ENCODE measurements around the gene CEP290.

The CEP290 gene

DNA sequence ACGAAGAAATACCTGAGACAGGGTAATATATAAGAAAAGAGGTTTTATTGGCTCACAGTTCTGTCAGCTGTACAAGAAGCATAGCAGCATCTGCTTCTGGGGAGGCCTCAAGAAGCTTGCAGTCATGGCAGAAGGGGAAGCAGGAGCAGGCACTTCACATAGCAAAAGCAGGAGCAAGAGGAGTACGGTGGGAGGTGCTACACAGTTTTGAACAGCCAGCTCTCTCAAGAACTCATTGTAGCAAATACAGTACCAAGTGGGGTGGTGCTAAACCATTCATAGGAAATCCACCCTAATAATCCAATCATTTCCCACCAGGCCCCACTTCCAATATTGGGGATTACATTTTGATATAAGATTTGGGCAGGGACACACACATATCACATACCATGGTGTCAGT is 8.2 kb upstream of the CEP290 start:
- Histone ChIP-seq H4K8ac (ENCODE audit: low read depth, low read length) (no peak overlapping the region), H3K4me2 (ENCODE audit: insufficient read depth, low read length, poor library complexity, severe bottlenecking) (no peak overlapping the region), H3K79me1 (ENCODE audit: low read depth, low read length) (no peaks in the 10 kb centered on the region), H4K91ac (ENCODE audit: low read depth, low read length, poor library complexity) (no peak overlapping the region), H2BK120ac (ENCODE audit: low read depth, low read length) (no peak overlapping the region), H3K27ac (replicated peaks; ENCODE audit: low read length) (no peak overlapping the region), H3K14ac (ENCODE audit: low read length) (no peak overlapping the region), H3K27me3 (ENCODE audit: control insufficient read depth in 3 of 3, insufficient read depth in 3 of 3, low read depth in 1 of 3, low read length in 3 of 3) (no peaks in the 10 kb centered on the region), H3K4me1 (ENCODE audit: control insufficient read depth in 2 of 2, insufficient read depth in 1 of 2, low read depth in 1 of 2, low read length in 2 of 2) (peaks cover 2 to 11% of the 10 kb centered on the region in 2 donors), H3K18ac (ENCODE audit: low read length) (no peak overlapping the region), H3K36me3 (replicated peaks in 1 of 2; ENCODE audit: control insufficient read depth in 2 of 2, insufficient read depth in 2 of 2, low read length in 2 of 2) (peaks cover 0 to 10% of the 10 kb centered on the region in 2 donors), H3K4ac (ENCODE audit: low read length) (no peak overlapping the region), H2BK15ac (ENCODE audit: low read length) (no peak overlapping the region), H2AFZ (ENCODE audit: low read length) (no peak overlapping the region), H3K4me3 (ENCODE audit: low read length in 2 of 2) (no peak overlapping the region), H2AK5ac (ENCODE audit: low read depth, low read length) (no peak overlapping the region), H2BK5ac (ENCODE audit: low read length) (no peak overlapping the region), H3K9ac (ENCODE audit: low read depth, low read length, poor library complexity) (no peak overlapping the region), H2BK12ac (ENCODE audit: low read length) (no peak overlapping the region), H3K9me3 (replicated peaks in 1 of 2; ENCODE audit: control insufficient read depth in 2 of 2, insufficient read depth in 1 of 2, low read depth in 1 of 2, low read length in 2 of 2) (no peaks in the 10 kb centered on the region), H3K23ac (ENCODE audit: low read depth, low read length, poor library complexity) (no peak overlapping the region)
- WGBS, 2 donors (ENCODE audit: extremely low coverage in 2 of 2, insufficient read length in 2 of 2, insufficient replicate concordance in 1 of 2), result no CpG with 5 or more reads among the region's 2 CpGs
- DNase-seq (ENCODE audit: low spot score), result no peak

DNA sequence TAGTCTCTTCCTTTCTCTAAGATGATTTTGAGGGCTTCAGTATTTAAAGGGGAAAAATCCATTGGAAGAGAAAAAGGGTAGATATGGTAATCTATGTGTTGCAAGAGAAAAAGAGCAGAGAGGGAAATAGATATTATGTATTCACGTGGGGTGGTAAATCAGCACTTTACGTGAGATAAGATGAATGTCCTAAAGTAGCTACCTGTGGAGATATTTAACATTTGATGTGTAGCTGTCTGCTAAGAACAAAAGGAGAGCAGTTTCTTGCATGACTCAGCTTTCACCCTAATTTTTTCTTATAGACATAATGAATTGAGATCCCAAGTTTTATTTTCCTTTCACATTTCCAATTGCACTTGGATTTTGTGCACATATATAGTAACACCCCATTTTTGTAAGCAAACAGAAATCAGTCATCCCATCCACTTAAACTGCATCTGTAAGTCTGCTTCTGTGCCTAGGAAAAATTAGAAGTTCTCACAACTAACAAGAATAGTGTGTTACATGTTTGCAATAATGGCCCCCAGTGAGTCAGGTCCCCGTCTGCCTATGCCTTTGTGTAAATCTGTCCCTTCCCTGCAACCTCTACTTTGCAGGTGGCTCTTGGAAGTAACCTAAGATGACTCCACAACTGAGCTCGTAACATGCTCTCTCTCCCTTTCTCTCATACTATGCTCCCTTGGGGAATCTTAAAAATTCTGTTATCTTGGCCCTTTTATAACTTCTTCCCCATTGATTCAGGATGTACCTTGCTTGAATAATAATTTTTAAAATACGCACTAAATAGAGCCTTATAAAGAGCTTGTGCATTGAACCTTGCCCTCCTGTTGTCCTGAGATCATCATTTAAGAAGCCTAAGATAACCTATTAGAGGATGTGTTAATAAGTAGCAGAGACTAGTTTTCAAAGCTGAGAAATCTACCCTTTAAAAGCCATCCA is 3.9 kb upstream of the CEP290 start:
- H3K9me3 ChIP-seq (replicated peaks in 1 of 2; ENCODE audit: control insufficient read depth in 2 of 2, insufficient read depth in 1 of 2, low read depth in 1 of 2, low read length in 2 of 2), result peaks cover 0 to 3% of the 10 kb centered on the region in 2 donors
- peaks cover 0 to 10% of the 10 kb centered on the region in 2 donors for H3K36me3 ChIP-seq (replicated peaks in 1 of 2; ENCODE audit: control insufficient read depth in 2 of 2, insufficient read depth in 2 of 2, low read length in 2 of 2)
- H3K79me1 ChIP-seq (ENCODE audit: low read depth, low read length), result peaks cover 3% of the 10 kb centered on the region
- no peak overlapping the region for H4K8ac ChIP-seq (ENCODE audit: low read depth, low read length)
- no peak overlapping the region for H3K9ac ChIP-seq (ENCODE audit: low read depth, low read length, poor library complexity)
- no peak for DNase-seq (ENCODE audit: low spot score)
- no peak overlapping the region for H3K14ac ChIP-seq (ENCODE audit: low read length)
- no peak overlapping the region for H3K18ac ChIP-seq (ENCODE audit: low read length)
- no peak overlapping the region for H2BK5ac ChIP-seq (ENCODE audit: low read length)
- peaks cover 7 to 22% of the 10 kb centered on the region in 2 donors for H3K4me1 ChIP-seq (ENCODE audit: control insufficient read depth in 2 of 2, insufficient read depth in 1 of 2, low read depth in 1 of 2, low read length in 2 of 2)
- H2BK15ac ChIP-seq (ENCODE audit: low read length), result no peak overlapping the region
- H3K4me3 ChIP-seq (ENCODE audit: low read length in 2 of 2), result no peak overlapping the region
- no peak overlapping the region for H3K27ac ChIP-seq (replicated peaks; ENCODE audit: low read length)
- H2BK12ac ChIP-seq (ENCODE audit: low read length), result no peak overlapping the region
- no peak overlapping the region for H4K91ac ChIP-seq (ENCODE audit: low read depth, low read length, poor library complexity)
- H2BK120ac ChIP-seq (ENCODE audit: low read depth, low read length), result no peak overlapping the region
- no peaks in the 10 kb centered on the region for H3K27me3 ChIP-seq (ENCODE audit: control insufficient read depth in 3 of 3, insufficient read depth in 3 of 3, low read depth in 1 of 3, low read length in 3 of 3)
- H3K4me2 ChIP-seq (ENCODE audit: insufficient read depth, low read length, poor library complexity, severe bottlenecking), result no peak overlapping the region
- H3K23ac ChIP-seq (ENCODE audit: low read depth, low read length, poor library complexity), result no peak overlapping the region
- WGBS, 2 donors (ENCODE audit: extremely low coverage in 2 of 2, insufficient read length in 2 of 2, insufficient replicate concordance in 1 of 2), result no CpG with 5 or more reads among the region's 5 CpGs
- H3K4ac ChIP-seq (ENCODE audit: low read length), result no peak overlapping the region
- no peak overlapping the region for H2AFZ ChIP-seq (ENCODE audit: low read length)
- H2AK5ac ChIP-seq (ENCODE audit: low read depth, low read length), result no peak overlapping the region

GRCh38 chr12:88144546-88145468 is 2.9 kb upstream of the CEP290 start:
- H2BK5ac ChIP-seq (ENCODE audit: low read length), result no peak overlapping the region
- no peak overlapping the region for H3K9ac ChIP-seq (ENCODE audit: low read depth, low read length, poor library complexity)
- no peak overlapping the region for H3K27ac ChIP-seq (replicated peaks; ENCODE audit: low read length)
- H3K79me1 ChIP-seq (ENCODE audit: low read depth, low read length), result peaks cover 3% of the 10 kb centered on the region
- no peak overlapping the region for H2AFZ ChIP-seq (ENCODE audit: low read length)
- no peak overlapping the region for H3K4me3 ChIP-seq (ENCODE audit: low read length in 2 of 2)
- H3K36me3 ChIP-seq (replicated peaks in 1 of 2; ENCODE audit: control insufficient read depth in 2 of 2, insufficient read depth in 2 of 2, low read length in 2 of 2), result peaks cover 0 to 15% of the 10 kb centered on the region in 2 donors
- H2BK12ac ChIP-seq (ENCODE audit: low read length), result no peak overlapping the region
- H3K9me3 ChIP-seq (replicated peaks in 1 of 2; ENCODE audit: control insufficient read depth in 2 of 2, insufficient read depth in 1 of 2, low read depth in 1 of 2, low read length in 2 of 2), result peaks cover 0 to 3% of the 10 kb centered on the region in 2 donors
- H3K4me1 ChIP-seq (ENCODE audit: control insufficient read depth in 2 of 2, insufficient read depth in 1 of 2, low read depth in 1 of 2, low read length in 2 of 2), result peaks cover 7 to 22% of the 10 kb centered on the region in 2 donors
- no peak overlapping the region for H2BK15ac ChIP-seq (ENCODE audit: low read length)
- WGBS, 2 donors (ENCODE audit: extremely low coverage in 2 of 2, insufficient read length in 2 of 2, insufficient replicate concordance in 1 of 2), result no CpG with 5 or more reads among the region's 3 CpGs
- no peak overlapping the region for H2BK120ac ChIP-seq (ENCODE audit: low read depth, low read length)
- no peak overlapping the region for H3K4ac ChIP-seq (ENCODE audit: low read length)
- no peak overlapping the region for H2AK5ac ChIP-seq (ENCODE audit: low read depth, low read length)
- H3K27me3 ChIP-seq (ENCODE audit: control insufficient read depth in 3 of 3, insufficient read depth in 3 of 3, low read depth in 1 of 3, low read length in 3 of 3), result no peaks in the 10 kb centered on the region
- no peak overlapping the region for H3K23ac ChIP-seq (ENCODE audit: low read depth, low read length, poor library complexity)
- no peak overlapping the region for H4K91ac ChIP-seq (ENCODE audit: low read depth, low read length, poor library complexity)
- H3K14ac ChIP-seq (ENCODE audit: low read length), result no peak overlapping the region
- no peak overlapping the region for H3K4me2 ChIP-seq (ENCODE audit: insufficient read depth, low read length, poor library complexity, severe bottlenecking)
- H4K8ac ChIP-seq (ENCODE audit: low read depth, low read length), result no peak overlapping the region
- no peak for DNase-seq (ENCODE audit: low spot score)
- no peak overlapping the region for H3K18ac ChIP-seq (ENCODE audit: low read length)

- WGBS, 2 donors (ENCODE audit: extremely low coverage in 2 of 2, insufficient read length in 2 of 2, insufficient replicate concordance in 1 of 2), result no CpG with 5 or more reads among the region's 5 CpGs
- Histone ChIP-seq H3K18ac (ENCODE audit: low read length) (no peak overlapping the region), H3K27ac (replicated peaks; ENCODE audit: low read length) (no peak overlapping the region), H3K9ac (ENCODE audit: low read depth, low read length, poor library complexity) (no peak overlapping the region), H3K4me3 (ENCODE audit: low read length in 2 of 2) (no peak overlapping the region), H3K23ac (ENCODE audit: low read depth, low read length, poor library complexity) (no peak overlapping the region), H3K9me3 (replicated peaks in 1 of 2; ENCODE audit: control insufficient read depth in 2 of 2, insufficient read depth in 1 of 2, low read depth in 1 of 2, low read length in 2 of 2) (peaks cover 0 to 3% of the 10 kb centered on the region in 2 donors), H3K36me3 (replicated peaks in 1 of 2; ENCODE audit: control insufficient read depth in 2 of 2, insufficient read depth in 2 of 2, low read length in 2 of 2) (peaks cover 0 to 17% of the 10 kb centered on the region in 2 donors), H2AFZ (ENCODE audit: low read length) (no peak overlapping the region), H2BK5ac (ENCODE audit: low read length) (no peak overlapping the region), H2AK5ac (ENCODE audit: low read depth, low read length) (no peak overlapping the region), H4K8ac (ENCODE audit: low read depth, low read length) (no peak overlapping the region), H3K4ac (ENCODE audit: low read length) (no peak overlapping the region), H2BK120ac (ENCODE audit: low read depth, low read length) (no peak overlapping the region), H3K14ac (ENCODE audit: low read length) (no peak overlapping the region), H2BK15ac (ENCODE audit: low read length) (no peak overlapping the region), H3K4me1 (ENCODE audit: control insufficient read depth in 2 of 2, insufficient read depth in 1 of 2, low read depth in 1 of 2, low read length in 2 of 2) (peaks cover 7 to 22% of the 10 kb centered on the region in 2 donors), H2BK12ac (ENCODE audit: low read length) (no peak overlapping the region), H3K4me2 (ENCODE audit: insufficient read depth, low read length, poor library complexity, severe bottlenecking) (no peak overlapping the region), H3K27me3 (ENCODE audit: control insufficient read depth in 3 of 3, insufficient read depth in 3 of 3, low read depth in 1 of 3, low read length in 3 of 3) (no peaks in the 10 kb centered on the region), H4K91ac (ENCODE audit: low read depth, low read length, poor library complexity) (no peak overlapping the region), H3K79me1 (ENCODE audit: low read depth, low read length) (peaks cover 3% of the 10 kb centered on the region)
- DNase-seq (ENCODE audit: low spot score), result no peak
Measured at GRCh38 chr12:88144037-88144436, 2.1 kb upstream of the CEP290 start.

All from neuronal stem cell (in vitro differentiated cells).